Stimulated activated naive CD4-positive, alpha-beta T cell treated with Interleukin-2 at 50 U/mL for 16 hours (primary cell): Measurements from ENCODE around the gene DOCK6.
"Not testable (repeated sequence)": the region's sequence is repeated elsewhere in the genome, so short reads cannot be mapped to it uniquely, and the experiment has no call there.

Source experiments
- DNase-seq: peaks from one replicate; lab custom pipeline; 2025; lab: John Stamatoyannopoulos, UW

Gene DOCK6

GRCh38 chr19:11196406-11197287, 65.7 kb downstream of the DOCK6 start:
- DNase-seq = no peak

DNA sequence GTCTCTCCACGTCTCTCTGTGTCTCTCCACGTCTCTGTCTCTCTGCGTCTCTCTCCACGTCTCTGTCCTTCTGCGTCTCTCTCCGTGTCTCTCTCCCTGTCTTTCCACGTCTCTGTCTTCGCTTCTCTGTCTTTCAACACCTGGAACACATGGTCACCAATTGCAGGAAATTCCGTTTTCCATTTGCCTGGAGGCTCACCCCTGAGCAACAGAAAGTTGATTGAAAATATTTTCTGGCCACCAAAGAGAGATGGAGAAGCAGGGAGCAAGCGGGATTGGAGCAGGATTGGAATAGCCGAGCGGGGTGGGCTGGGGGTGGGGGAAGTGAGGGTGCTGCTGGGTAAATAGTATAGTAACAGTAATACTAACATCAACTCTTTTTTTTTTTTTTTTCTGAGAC, 66.6 kb downstream of the DOCK6 start:
- DNase-seq = no peak

DNA sequence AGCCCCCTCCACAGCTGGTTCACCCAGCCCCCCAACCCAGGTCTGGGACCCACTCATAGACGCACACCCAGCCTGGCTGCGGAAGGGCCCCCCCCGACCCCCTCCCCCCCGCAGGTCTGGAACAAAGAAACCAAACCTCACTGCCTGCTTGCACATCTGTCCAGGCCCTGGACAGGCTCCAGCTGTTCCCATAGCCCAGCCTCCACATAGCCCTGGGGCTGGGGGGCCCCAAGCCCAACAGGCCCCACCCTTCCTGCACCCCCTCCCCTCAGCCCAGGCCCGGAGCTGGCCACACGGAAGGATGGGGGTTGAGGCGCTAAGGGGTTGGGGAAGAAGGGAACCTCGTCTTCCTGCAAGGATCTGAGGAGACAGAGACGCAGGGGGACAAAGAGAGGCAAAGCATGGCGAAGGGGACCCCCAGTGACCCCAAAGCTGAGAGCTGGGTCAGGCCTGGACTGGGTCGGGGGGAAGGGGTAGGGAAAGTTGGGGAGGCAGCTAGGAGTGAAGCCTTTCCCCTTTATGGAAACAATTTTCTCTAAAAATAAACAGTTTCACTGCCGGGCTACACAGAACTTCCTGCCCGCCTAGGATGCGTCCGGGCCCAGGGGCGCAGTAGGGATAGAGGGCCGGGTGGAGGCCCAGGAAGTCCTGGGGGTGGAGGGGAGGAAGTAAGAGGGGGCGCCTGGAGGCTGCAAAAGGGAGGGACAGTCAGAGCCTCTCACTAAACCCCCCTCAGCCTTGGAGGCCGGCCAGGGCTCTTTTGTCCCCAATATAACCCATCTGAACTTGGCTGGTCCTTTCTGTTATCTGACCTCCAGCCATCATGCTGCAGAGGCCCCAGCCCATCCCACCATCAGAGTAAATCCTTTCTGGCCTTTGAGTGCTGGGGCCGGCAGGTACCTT, 67.4 kb downstream of the DOCK6 start:
- no peak for DNase-seq

DNA sequence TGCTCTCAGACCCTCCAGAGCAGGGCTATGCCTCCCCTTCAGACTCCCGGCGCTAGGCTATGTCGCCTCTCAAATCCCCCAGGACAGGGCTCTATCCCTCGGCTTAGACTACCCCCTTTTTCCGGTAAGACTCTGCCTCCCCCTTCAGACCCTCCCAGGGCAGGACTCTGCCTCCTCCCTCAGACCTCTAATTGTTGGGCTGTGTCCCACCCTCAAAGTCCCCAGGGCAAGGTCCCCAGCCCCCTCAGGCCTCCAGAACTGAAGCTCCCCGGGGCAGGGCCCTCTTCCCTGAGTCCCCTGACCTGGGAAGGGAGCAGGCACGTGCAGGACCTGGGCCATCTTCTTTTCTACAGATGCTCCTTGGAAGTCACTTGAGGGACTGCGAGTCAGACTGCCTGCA, 68.2 kb downstream of the DOCK6 start:
- DNase-seq = no peak

GRCh38 chr19:11192957-11193939, 69.1 kb downstream of the DOCK6 start:
- DNase-seq = no peak

- DNase-seq = no peak
Measured at GRCh38 chr19:11191934-11192333, 70.4 kb downstream of the DOCK6 start.

DNA sequence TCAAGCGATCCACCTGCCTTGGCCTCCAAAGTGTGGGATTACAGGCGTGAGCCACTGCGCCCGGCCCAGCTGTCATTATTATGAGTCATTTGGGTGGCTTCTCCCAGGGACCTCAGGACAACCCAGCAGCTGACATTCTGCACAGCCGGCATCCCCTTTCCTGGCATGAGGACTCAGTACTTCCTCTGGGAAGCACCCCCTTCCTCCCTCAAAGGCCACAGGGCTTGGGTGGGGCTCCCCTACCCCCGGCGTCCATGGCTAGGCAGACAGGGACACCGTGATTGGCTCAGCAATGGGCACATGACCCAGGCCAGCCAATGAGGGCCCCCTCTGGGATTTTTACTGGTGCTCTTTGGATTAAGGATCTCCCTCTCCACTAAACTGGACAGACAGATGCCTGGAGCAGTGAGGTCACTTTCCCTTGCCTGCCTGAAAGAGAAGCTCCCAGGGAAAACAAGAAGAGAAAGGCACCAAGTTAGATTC, 71.0 kb downstream of the DOCK6 start:
- no peak for DNase-seq

- DNase-seq = no peak
Measured at GRCh38 chr19:11190501-11190900, 71.8 kb downstream of the DOCK6 start.

GRCh38 chr19:11187441-11187840, 74.9 kb downstream of the DOCK6 start:
- no peak for DNase-seq

GRCh38 chr19:11182994-11183393, 79.3 kb downstream of the DOCK6 start:
- no peak for DNase-seq

GRCh38 chr19:11181488-11181887, 80.8 kb downstream of the DOCK6 start:
- no peak for DNase-seq

- DNase-seq = not testable (repeated sequence)
Measured at GRCh38 chr19:11180975-11181374, 81.3 kb downstream of the DOCK6 start.

DNA sequence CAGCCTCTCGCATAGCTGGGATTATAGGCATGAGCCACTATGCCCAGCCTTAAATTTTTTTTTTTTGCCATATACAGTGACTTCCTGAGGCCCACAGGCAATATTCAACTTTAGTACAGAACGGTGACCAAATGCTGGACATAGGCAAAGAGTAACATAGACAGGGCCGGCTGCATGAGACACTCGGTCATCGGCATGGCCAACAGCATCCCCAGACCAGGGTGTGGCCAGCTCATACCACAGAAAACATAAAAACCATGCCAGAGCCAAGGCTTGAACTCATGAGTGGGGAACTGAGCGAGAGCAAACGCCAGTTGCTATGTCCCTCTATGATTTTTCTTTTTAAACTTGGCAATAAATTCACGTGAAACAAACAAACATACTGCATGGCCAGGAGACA, 82.0 kb downstream of the DOCK6 start:
- no peak for DNase-seq

GRCh38 chr19:11179716-11180297, 82.5 kb downstream of the DOCK6 start:
- no peak for DNase-seq

GRCh38 chr19:11179145-11179465, 83.2 kb downstream of the DOCK6 start:
- DNase-seq = not testable (repeated sequence)

DNA sequence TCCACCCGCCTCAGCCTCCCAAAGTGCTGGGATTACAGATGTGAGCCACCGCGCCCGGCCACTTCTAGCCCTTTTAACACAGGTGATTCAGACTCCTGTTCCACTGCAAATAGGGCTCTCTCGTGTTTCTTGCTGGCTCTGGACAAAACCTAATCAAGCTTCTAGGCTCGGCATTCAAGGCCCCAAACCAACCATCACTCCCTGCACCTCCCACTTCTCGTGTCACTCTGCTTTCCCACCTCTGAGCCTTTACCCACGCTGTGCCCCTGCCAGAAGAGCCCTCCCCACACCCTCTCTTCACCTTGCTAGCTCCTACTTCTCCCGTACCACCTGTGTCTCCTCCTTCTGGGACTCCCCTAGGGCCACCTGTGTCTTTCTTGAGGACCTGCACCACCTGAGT, 84.7 kb downstream of the DOCK6 start:
- no peak for DNase-seq

DNA sequence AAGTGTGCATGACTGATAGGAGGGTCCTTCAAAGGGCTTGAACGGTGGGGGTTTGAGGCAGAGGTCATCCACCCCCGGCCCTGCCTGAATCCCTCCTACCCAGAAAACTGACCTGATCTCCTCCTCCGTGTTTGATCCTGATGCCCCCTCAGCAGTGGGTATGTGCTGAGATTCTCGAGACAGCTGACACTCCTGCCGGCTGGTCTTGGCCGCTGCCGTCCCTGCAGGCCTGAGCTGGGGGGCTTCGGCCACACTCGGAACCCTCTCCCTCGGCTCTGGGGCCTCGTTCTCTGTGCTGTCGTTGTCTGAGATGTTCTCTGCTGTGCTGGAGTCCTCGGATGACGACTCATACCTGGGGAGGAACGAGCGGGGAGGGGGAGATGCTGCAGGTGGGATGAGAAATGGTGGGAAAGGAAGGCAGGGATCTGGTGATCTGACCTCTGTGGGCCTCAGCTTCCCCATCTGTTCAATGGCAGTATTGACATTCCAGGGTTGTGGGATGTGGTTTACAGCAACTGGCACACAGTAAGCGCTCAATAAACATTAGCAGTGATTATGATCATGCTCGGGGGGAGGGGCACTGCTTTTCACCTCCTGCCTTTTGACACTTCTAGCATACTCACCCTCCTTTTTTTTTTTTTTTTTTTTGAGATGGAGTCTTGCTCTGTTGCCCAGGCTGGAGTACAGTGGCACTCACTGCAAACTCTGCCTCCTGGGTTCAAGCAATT, 85.7 kb downstream of the DOCK6 start:
- DNase-seq = no peak

GRCh38 chr19:11175920-11176319, 86.4 kb downstream of the DOCK6 start:
- DNase-seq = no peak

- DNase-seq = no peak
Measured at GRCh38 chr19:11174336-11174735, 88.0 kb downstream of the DOCK6 start.

DNA sequence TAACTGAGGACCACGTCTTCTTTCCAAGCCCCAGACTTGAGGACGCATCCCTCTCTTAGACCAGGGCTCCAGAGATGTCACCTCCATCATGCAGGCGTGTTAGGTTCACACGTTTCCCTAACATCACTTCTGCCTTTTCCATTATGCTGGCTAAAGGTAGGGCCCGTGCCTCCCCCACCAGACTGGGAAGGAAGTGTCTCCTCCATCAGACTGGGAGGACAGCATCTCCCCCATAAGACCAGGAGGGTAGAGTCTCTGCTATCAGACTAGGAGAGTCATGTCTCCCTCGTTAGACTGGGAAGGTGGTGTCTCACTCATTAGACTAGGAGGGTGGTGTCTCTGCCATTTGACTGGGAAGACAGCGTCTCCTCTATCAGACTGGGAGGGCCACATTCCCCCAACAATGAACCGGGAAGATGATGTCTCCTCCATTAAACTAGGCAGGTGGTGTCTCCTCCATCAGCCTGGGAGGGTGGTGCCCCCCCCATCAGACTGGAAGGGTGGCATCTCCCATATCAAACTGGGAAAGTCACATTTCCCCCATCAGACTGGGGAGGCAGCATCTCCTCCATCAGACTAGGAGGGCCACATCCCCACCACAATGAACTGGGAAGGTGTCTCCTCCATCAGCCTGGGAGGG, 88.7 kb downstream of the DOCK6 start:
- DNase-seq = no peak
